Right forelimb (tissue), 1 donor: ENCODE data around the gene TPRA1.
"Not testable (repeated sequence)": the region's sequence is repeated elsewhere in the genome, so short reads cannot be mapped to it uniquely, and the experiment has no call there.

Experiments used
- DNase-seq: peaks from one replicate; pipeline ENCODE4 v3.0.0-alpha.2; 2018

TPRA1 gene

DNA sequence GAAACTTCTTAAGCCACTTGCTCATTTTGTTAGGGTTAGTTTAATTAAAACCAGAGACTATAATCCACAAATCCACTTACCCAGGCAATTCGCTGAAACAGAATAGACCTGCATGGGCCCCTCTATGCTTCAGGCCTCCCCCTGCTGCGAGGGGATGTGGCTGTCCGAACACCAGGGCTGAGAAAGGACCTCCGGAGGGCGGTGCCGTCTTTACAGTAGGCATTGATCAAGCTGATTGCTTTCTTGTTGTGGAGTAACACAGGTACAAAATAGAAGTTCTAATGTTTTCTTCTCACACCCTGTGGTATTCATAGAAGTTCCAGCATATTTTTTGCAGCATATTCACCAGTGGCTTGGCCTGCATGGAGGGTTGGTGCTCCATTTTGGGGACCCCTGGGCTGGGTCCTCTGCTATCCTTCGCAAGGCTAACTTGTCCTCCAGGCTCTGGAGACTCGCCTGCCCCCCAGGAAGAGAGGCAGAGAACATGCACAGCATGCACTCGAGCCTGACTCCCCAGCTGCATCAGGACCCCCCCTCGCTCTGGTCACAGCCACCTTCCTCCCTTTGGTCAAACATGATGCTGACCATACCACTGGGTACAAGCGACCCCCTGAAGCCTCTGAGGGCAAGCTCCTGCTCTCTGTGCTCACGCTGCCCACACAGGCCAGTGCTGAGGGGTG, 55.3 kb downstream of the TPRA1 start:
- no peak for DNase-seq

- no peak for DNase-seq
Observed at GRCh38 chr3:127534564-127534963, 56.0 kb downstream of the TPRA1 start.

GRCh38 chr3:127534161-127534451, 56.4 kb downstream of the TPRA1 start:
- no peak for DNase-seq

- no peak for DNase-seq
Observed at GRCh38 chr3:127532561-127533203, 57.9 kb downstream of the TPRA1 start.

- DNase-seq, result no peak
Observed at GRCh38 chr3:127531821-127532220, 58.7 kb downstream of the TPRA1 start.

GRCh38 chr3:127530863-127531262, 59.7 kb downstream of the TPRA1 start:
- DNase-seq, result not testable (repeated sequence)

DNA sequence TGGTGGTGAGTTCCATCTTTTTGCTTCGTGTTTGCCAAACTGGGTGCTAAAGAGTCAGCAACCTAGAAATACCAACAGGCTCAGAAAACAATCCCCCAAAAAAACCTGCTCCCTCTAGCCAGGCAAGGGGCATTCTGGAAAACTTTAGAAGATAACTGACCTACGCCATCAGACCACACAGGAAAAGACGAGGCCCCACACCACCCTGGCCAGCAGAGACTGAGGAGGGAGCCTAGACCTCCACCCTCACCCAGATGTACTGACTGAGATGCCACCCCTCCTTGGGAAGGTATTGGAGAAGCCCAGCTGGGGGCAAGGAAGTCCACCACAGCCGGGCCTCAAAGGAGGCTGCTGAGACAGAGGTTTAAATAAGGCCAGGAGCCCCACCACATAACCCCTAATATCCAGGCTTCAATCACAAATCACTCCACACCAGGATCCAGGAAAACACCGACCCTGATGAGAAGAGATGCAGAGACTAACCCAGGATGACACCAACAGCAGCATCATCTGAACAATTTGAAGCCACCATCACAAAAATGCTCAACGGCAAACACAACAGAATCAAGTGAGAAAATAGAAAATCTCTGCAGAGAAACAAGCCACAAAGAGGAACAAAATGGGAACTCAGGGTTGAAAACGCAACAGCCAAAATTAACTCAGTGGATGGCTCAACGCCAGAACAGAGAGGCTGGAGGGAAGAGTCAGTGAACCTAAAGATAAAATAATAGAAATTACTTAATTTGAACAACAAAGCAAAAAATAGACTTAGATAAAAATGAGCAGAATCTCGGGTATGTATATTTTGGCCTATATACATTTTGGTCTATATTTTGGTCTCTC, 61.0 kb downstream of the TPRA1 start:
- no peak for DNase-seq

DNA sequence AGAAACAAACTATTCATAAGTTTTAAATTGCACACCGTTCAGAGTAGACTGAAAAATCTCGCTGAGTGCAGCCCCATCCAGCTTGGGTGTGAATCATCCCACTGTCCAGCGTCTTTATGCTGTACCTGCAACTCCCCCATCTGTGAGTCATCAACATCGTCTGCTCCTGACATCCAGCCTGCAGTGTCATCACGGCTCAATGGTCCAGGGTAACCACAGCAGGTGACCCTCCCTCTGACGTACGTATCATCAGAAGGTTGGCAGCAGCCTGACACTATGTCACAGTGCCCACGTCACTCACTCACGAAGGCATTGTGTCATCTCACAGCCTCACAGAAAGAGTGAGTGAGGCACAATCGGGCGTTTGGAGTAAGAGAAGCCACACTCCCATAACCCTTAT, 65.2 kb downstream of the TPRA1 start:
- DNase-seq, result no peak

DNA sequence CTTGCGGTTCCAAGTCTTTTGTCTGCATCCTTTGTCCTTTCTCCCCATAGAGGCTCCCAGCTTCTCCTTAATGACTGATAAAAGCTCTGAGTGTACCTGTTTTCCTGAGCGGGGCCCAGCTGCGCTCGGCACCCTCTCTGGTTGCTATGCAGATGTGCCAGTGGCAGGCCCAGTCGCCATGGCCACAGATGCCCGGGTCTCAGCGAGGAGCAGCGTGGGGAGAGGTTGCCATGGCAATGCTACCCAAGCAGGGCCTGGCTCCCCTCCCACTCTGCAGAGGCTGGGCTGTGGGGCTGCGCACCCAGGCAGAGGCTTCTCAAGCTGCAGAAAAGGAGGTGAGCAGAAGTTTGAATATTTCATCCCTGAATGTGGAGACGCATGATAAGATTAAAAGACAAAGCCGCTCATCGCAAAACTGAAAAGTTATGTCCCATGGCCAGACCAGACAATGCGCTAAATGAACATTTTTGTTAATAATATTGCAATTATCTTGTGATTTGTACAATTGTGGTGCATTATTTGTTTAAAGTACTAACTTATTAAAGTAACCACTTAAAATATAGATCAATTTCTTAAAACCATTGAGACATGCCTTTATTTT, 66.1 kb downstream of the TPRA1 start:
- no peak for DNase-seq
